Activated CD8-positive, alpha-beta memory T cell treated with anti-CD3 and anti-CD28 coated beads for 48 hours (primary cell): ENCODE data around the gene METTL14.

Experiments
- DNase-seq, 3 experiments: peaks; one replicate each; pipeline ENCODE4 v3.0.0-alpha.2; 2020; ENCODE audit warnings: low read depth in 2 of 3, low spot score in 2 of 3

METTL14 gene

DNA sequence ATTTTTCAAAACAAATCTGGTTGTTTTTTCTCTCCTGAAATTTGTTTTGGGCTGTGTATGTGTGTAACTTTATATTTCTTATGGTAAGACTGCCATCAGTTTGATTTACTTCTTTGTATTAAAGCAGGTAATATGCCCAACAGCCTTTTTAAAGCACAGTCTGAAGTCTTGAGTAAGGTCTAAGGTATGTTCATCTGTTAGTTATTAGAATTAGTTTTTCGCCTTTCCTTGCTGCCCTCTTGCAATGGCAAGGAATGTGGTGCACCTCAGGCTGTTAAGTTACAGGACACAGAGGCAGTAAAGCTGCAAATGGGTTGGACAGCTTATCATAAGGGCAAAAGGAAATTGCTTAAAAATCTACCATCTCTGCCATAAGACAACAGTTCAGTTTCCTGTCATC is 71.8 kb downstream of the METTL14 start:
- DNase-seq, result no peak

DNA sequence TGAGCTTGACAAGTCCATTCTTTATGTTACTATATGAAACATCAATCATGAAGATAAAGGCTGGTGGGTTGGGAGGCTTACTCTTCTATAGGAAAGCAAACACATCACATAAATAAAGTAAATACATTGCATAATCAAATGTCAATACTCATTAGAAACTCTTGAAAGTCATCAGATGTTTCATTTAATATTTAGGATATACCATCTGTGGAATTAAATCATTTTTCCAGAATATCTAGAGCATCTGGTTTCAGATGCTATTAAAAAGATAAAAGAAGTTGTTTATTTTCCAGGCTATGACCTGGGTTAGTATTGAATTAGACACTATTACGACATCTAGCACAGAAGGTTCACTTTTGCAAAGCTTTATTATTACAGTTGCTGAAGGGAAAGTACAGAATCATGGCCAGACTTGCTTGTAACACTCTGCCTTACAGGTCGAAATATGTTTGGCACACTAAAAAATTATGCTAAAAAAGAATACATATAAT is 72.6 kb downstream of the METTL14 start:
- no peak for DNase-seq

DNA sequence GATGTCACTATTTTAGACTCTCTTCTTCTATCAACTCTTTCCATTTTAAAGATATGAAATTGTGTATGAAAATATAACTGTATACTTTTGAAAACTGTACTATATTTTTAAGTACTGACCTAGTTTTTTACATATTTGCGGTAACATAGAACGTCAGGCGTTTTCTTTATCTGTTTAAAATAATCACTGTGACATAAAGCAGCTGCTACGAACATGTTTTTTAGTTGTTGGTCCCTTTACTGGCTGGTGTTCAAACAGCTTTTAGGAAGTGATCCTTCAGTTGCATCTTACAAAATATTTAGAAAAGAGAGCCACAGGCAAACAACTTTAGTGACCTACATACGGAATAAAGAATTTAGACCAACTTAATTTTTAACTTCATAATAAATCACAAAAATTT is 73.1 kb downstream of the METTL14 start:
- DNase-seq, result no peak

- DNase-seq, result no peak
Measured at GRCh38 chr4:118759481-118759880, 74.3 kb downstream of the METTL14 start.

GRCh38 chr4:118760092-118760491 is 74.9 kb downstream of the METTL14 start:
- no peak for DNase-seq

- no peak for DNase-seq
Measured at GRCh38 chr4:118760493-118760892, 75.3 kb downstream of the METTL14 start.

- DNase-seq, result no peak
Measured at GRCh38 chr4:118761397-118762016, 76.3 kb downstream of the METTL14 start.

GRCh38 chr4:118762155-118762554 is 77.0 kb downstream of the METTL14 start:
- no peak for DNase-seq

DNA sequence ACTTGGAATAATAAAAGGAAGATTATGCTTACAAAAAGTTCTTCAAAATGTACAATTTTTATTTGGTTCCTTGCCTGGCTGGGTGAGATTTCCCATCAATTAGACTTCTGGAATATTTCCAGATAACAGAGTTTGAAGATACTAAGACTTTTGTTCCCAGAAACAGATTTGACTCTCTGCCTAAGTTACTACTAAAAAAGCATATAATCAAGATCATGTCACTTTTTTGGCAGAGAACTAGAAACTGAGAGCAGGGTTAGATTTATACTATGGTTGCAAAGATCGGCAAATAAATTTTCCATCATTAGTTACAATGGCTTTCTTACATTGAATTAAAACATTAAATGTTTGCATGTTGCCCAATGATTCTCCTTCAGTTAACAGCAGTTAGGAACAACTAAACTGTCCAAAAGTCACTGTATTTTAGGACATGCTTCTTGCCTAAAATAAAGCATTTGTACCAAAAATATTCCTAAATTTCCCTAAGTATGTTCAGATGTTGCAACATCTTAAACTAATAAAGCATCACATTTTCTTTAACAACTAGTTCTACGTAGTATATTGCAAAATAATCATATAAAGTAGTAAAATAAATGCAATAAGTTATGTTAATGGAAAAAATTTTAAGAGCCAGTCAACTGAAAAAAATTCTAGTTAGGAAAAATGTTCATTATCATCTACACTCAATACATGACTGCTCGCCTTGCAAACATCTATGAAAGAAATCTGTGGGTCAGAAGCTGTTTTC is 77.7 kb downstream of the METTL14 start:
- no peak for DNase-seq
